ENCODE data around the gene PLXNA1.

PLXNA1 gene

DNA sequence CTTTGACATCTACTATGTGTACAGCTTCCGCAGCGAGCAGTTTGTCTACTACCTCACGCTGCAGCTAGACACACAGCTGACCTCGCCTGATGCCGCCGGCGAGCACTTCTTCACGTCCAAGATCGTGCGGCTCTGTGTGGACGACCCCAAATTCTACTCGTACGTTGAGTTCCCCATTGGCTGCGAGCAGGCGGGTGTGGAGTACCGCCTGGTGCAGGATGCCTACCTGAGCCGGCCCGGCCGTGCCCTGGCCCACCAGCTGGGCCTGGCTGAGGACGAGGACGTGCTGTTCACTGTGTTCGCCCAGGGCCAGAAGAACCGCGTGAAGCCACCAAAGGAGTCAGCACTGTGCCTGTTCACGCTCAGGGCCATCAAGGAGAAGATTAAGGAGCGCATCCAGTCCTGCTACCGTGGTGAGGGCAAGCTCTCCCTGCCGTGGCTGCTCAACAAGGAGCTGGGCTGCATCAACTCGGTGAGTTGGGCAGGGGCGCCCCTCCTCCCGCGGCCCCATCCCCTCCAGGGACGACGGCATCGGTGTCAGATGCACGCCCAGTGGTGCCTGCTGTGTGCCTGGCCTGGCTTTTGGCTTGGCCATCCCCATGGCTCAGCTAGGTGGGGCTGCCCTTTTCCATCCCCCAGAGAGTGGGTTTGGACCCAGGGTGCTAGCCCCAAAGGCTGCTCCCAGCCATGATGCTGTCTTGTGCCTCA, 6.6 kb downstream of the PLXNA1 start:
- DNase-seq: no peak

GRCh38 chr3:126990024-126990700, 7.2 kb downstream of the PLXNA1 start:
- no peak for DNase-seq

DNA sequence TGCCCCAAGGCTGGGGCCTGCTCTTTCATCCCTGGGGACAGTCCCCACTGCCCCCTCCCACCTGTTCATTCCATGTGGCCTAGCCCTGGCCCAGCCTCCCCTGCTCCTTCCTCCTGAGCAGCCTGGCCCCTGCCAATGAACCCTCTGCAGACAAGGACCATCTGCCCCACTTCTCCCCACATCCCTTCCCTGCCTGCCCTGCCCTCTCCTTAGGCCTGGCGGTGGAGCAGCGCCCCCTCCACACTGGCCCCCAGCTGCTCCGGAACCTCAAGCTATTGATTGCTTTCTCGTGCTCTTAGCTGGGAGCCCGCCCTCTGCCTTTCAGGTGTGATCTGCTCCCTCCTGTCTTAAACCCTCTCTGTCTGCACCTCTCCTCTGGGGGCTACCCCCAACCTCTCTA, 8.0 kb downstream of the PLXNA1 start:
- DNase-seq: no peak

GRCh38 chr3:126991366-126992200, 8.7 kb downstream of the PLXNA1 start:
- no peak for DNase-seq

- no peak for DNase-seq
These were observed 9.3 kb downstream of the PLXNA1 start for GRCh38 chr3:126992216-126992615.

DNA sequence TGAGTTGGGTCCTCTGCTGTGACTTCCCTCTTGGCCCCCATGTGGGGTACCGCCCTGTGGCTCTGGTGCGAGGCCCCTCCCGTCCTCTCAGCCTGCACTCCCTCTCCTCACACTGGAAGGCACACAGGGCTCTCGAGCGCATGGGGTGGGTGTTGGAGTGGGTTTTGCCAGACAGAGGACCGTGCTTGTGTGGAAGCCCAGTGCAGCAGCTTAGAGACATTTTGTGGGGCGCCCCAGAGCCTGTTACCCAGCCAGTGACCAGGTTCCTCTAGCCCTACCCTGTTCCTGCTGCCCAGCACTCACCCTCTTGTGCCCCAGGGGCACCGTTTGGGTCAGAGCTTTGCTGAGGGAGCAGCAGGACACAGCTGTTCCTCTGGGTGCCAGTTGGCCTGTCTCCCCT, 9.9 kb downstream of the PLXNA1 start:
- no peak for DNase-seq

DNA sequence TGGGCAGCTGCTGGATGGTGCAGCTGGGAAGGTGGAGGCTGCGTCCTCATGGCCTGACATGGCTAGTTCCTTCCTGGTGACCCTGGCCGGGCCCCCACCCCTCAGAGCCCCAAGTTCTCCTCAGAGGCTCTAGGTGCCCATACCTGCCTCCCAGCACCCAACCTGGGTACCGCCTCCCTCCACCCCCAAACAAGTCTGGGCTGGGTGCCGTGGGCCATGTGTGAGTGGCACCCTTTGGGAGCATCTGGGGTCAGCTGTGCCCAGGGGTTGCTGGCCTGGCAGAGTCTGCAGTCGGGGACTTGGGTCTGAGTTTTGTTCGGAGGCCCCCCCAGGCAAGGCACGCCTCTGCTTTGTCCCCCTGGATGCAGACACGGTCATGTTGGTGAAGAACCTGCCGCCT, 10.5 kb downstream of the PLXNA1 start:
- no peak for DNase-seq

GRCh38 chr3:126994661-126995245, 11.8 kb downstream of the PLXNA1 start:
- DNase-seq: no peak

DNA sequence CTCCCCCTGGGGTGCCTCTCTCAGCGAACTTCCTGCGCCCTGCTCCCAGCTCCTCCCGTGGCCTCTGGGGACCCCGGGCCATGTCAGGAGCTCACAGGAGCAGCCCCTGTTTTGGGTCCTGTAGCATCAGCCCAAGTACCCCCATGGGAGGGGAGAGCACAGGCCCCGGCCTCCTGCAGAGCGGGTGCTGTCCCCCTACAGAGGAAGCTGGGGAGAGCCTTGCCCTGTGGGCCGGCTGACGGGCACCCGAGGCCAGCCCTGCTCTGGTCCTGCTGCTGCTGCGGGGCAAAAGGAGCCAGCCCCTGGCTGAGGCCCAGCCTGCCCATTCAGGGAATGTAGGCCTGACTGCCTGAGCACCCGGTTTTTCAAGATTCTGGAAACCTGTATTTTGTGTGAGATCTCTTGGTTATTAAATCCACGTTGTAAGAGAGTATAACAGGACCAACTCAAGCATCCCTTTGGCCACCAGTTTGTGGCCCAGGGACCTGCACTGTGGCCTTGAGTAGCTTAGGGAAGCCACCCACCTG, 12.4 kb downstream of the PLXNA1 start:
- DNase-seq: no peak

DNA sequence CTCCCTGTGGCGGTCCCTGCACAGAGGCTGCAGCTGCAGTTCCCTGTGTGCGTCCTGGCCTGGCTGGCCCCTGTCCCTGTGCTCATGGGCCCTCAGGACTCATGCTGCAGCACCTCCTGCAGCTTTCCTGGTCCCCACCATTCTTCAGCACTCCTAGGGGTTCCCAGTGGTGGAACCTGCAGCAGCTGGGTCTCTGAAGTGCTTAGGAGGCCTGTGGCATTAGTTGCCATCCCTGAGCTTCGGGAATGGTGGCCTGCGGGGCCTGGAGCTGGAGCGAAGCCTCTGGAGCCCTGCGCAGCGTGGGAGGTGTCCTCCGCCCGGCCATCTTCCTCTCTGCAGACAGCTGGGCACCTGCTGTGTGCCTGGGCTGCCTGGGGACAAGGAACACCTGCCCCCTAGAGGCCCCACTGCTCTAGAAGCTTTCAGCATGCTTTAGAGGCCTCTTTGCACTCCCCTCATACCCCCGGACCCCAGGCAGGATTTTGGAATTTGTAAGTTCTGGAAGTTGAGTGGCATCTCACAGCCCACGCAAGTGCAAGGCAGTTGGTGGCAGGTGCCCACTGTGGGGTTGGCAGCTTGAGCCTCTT, 13.1 kb downstream of the PLXNA1 start:
- no peak for DNase-seq

DNA sequence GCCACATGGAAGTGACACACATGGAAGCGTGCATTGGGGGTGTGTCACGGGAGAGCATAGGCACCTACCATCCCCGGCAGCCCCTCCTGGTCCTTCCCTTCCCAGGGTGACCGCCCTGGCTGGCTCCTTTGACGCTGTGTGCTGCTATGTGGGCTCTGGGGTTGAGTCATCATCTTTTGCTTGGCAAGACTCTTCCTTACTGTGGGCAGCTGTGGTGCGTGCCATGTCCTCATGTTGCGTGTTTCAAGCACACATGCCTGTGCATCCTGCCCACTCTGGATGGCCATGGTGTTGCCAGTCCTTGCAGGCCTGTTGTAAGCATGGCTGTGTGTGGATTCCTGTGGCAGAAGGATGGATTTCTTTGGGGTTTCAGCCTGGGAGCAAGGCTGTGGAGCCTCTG, 14.0 kb downstream of the PLXNA1 start:
- no peak for DNase-seq

DNA sequence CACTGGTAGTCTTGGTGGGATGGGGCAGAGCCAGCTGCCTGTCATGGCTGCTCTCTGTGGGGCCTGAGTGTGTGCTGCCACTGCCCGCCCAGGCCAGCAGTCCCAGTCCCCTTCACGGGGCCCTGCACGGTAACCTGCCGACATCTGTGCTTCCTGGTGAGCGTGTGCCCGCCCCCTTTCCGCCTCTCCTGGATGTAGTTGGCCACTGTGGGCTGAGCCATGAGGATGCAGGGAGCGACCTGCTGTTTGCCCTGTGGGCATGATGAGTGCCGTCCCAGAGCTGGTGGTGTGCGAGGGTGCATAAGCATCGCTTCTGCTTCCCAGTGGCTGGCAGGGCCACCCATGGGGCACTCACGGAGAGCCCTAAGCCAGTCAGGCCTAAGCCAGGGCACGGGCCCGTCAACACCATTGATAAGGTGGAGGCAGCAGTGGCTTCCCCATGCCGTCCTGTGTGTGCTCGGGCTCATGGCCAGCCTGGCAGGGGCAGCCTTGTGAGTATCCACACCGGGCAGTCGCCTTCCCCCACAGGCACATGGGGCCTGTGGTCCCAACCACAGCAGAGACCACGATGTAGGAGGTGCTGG, 14.6 kb downstream of the PLXNA1 start:
- no peak for DNase-seq

- DNase-seq: no peak
These were observed 15.4 kb downstream of the PLXNA1 start for GRCh38 chr3:126998320-126998719.

DNA sequence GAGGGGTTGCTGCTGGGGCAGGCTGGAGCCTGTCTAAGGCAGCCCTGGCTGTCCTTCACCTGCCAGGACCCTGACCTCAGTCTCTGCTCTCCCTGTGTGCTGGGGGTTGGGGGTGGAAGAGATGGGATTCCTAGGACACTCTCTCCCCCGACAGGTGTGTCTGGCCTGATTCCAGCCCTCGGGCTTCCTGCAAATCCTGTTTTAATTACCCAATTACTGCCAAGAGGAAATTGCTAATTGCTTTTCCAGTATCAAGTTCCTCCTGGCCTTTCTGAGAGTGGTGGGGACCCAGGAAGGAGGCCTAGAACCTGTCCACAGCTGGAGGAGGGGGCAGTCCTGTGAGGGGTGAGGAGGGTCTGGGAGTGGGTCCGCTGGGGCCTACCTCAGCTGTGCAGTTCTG, 15.8 kb downstream of the PLXNA1 start:
- no peak for DNase-seq

- no peak for DNase-seq
These were observed 16.5 kb downstream of the PLXNA1 start for GRCh38 chr3:126999383-126999782.

GRCh38 chr3:127000119-127000518, 17.2 kb downstream of the PLXNA1 start:
- DNase-seq: no peak

DNA sequence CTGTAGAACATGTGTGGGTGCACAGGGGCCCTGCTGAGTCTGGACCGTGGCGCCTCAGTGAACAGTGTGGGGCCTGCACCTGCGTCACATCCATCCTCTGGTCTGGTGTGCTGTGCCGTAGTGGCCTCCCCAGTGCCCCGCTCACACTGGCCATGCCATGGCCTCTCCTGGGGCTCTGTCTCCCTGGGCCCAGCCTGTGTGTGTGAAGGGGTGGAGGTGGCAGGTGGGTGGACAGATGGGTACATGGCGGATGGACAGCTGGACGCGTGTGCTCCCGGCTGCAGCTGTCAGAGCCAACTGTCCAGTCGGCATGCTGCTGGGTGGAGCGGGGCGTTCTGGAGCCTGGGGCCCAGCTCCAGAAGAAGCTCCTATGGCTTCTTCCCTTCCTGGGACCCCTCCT, 17.8 kb downstream of the PLXNA1 start:
- DNase-seq: no peak

DNA sequence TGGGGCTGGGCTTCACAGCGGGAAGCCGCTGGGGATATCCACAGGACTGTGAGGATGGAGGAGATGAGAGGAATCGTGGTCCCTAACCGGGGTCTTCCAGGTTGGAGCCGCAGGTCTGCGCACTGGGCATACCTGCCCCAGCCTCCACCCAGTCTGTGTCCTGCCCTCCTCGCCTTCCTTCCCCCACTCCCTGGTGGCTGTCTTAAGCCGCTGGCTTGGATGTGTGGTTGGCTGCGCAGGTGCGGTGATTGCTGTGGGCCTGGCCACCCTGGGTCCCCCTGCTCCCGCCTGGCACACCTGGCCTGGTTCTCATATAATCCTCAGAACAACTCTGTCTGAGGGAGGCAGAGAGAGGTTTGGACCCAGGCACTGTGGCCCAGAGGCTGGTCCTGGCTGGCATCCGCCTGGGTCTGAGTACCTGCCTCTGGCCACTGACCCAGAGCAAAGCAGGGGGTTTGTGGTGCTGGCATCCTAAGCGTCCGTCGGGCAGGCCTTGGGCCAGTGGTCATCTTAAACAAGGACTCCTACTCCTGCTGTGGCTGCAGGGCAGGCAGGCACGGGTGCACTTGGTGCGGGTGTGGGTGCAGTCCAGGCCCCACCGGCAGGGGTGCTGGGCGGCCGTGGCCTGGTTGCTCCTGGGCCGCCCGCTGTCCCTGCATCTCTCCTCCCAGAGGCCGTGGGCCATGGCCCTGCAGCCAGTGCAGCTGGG, 18.7 kb downstream of the PLXNA1 start:
- DNase-seq: no peak

GRCh38 chr3:127002195-127003174, 19.6 kb downstream of the PLXNA1 start:
- DNase-seq: no peak

GRCh38 chr3:127003175-127003555, 20.2 kb downstream of the PLXNA1 start:
- no peak for DNase-seq
